8988T (cell line): ENCODE results near the gene ADNP2.

Experiments used
- DNase-seq: peaks from one replicate; pipeline ENCODE4 v3.0.0; 2011

ADNP2 gene

GRCh38 chr18:80173060-80173459 lies 64.0 kb downstream of the ADNP2 start:
- no peak for DNase-seq

- DNase-seq = no peak
These were observed 66.6 kb downstream of the ADNP2 start for GRCh38 chr18:80175451-80176204.

GRCh38 chr18:80176334-80177073 lies 67.4 kb downstream of the ADNP2 start:
- no peak for DNase-seq

GRCh38 chr18:80177128-80177527 lies 68.1 kb downstream of the ADNP2 start:
- DNase-seq = no peak

GRCh38 chr18:80178935-80179818 lies 70.1 kb downstream of the ADNP2 start:
- DNase-seq = no peak

- no peak for DNase-seq
These were observed 70.9 kb downstream of the ADNP2 start for GRCh38 chr18:80179857-80180558.

GRCh38 chr18:80180778-80181564 lies 71.9 kb downstream of the ADNP2 start:
- DNase-seq = no peak

- no peak for DNase-seq
These were observed 72.8 kb downstream of the ADNP2 start for GRCh38 chr18:80181642-80182461.

GRCh38 chr18:80182855-80183254 lies 73.8 kb downstream of the ADNP2 start:
- no peak for DNase-seq

GRCh38 chr18:80183273-80184050 lies 74.4 kb downstream of the ADNP2 start:
- no peak for DNase-seq

- no peak for DNase-seq
These were observed 75.2 kb downstream of the ADNP2 start for GRCh38 chr18:80184243-80184772.

- no peak for DNase-seq
These were observed 76.5 kb downstream of the ADNP2 start for GRCh38 chr18:80185545-80185944.

- no peak for DNase-seq
These were observed 79.0 kb downstream of the ADNP2 start for GRCh38 chr18:80187956-80188642.

- no peak for DNase-seq
These were observed 79.8 kb downstream of the ADNP2 start for GRCh38 chr18:80188643-80189530.

GRCh38 chr18:80189531-80189865 lies 80.4 kb downstream of the ADNP2 start:
- no peak for DNase-seq
